Measurements from ENCODE around the gene RACK1. TPM values are rescaled to one million over a fixed set of nuclear protein-coding genes. Genes with fewer than 3 reads are reported as not detected.
"Not testable (repeated sequence)": the region's sequence is repeated elsewhere in the genome, so short reads cannot be mapped to it uniquely, and the experiment has no call there.

RACK1 gene
- 1,941 TPM for total RNA-seq

- ATAC-seq, result peak; percentile 61
Measured at GRCh38 chr5:181243564-181244343, at the start of gene RACK1. TSS of gene RACK1 (minus strand) at chr5:181243906. CDS start at chr5:181243800, 106 bp downstream.

- not testable (repeated sequence) for ATAC-seq
Measured at GRCh38 chr5:181287331-181287730, 43.6 kb upstream of the RACK1 start.

GRCh38 chr5:181285962-181286705 is 42.4 kb upstream of the RACK1 start:
- ATAC-seq, result not testable (repeated sequence)

GRCh38 chr5:181283841-181284755 is 40.4 kb upstream of the RACK1 start:
- ATAC-seq, result not testable (repeated sequence)

GRCh38 chr5:181283347-181283746 is 39.6 kb upstream of the RACK1 start:
- ATAC-seq, result no peak

GRCh38 chr5:181282874-181283273 is 39.2 kb upstream of the RACK1 start:
- ATAC-seq, result no peak

GRCh38 chr5:181282415-181282814 is 38.7 kb upstream of the RACK1 start:
- not testable (repeated sequence) for ATAC-seq

GRCh38 chr5:181281984-181282316 is 38.2 kb upstream of the RACK1 start:
- ATAC-seq, result no peak

- no peak for ATAC-seq
Measured at GRCh38 chr5:181281077-181281983, 37.6 kb upstream of the RACK1 start.

- no peak for ATAC-seq
Measured at GRCh38 chr5:181280251-181280762, 36.6 kb upstream of the RACK1 start.

- not testable (repeated sequence) for ATAC-seq
Measured at GRCh38 chr5:181273433-181273744, 29.7 kb upstream of the RACK1 start.

GRCh38 chr5:181271081-181271480 is 27.4 kb upstream of the RACK1 start:
- no peak for ATAC-seq

GRCh38 chr5:181267907-181268306 is 24.2 kb upstream of the RACK1 start:
- ATAC-seq, result not testable (repeated sequence)

GRCh38 chr5:181267291-181267904 is 23.7 kb upstream of the RACK1 start:
- ATAC-seq, result not testable (repeated sequence)

- ATAC-seq, result no peak
Measured at GRCh38 chr5:181265092-181265671, 21.5 kb upstream of the RACK1 start.

- ATAC-seq, result no peak
Measured at GRCh38 chr5:181263633-181264032, 19.9 kb upstream of the RACK1 start.

GRCh38 chr5:181261320-181262049 is 17.8 kb upstream of the RACK1 start:
- ATAC-seq, result peak; percentile 64

- ATAC-seq, result peak; percentile 87
Measured at GRCh38 chr5:181260720-181261319, 17.1 kb upstream of the RACK1 start, which contains the start of gene TRIM52. TSS of gene TRIM52 (minus strand) at chr5:181261143. CDS start at chr5:181260813, 330 bp downstream.

- ATAC-seq, result peak; percentile 1
Measured at GRCh38 chr5:181259974-181260719, 16.4 kb upstream of the RACK1 start.

All from esophagus mucosa (tissue), 1 donor.